PC-9 (cell line): ENCODE data around the gene HLTF. TPM values are rescaled to one million over a fixed set of nuclear protein-coding genes. Genes with fewer than 3 reads are reported as not detected.

ENCODE experiments used
- BruUV-seq: library from RNA; stranded (reverse); fragments of 400-500 nt; replicated peaks from 2 replicates; lab custom pipeline; 2021; lab: Mats Ljungman, UMichigan
- CTCF ChIA-PET: fragments of 300-600 bp; sonication (Branson Sonifier 250); formaldehyde crosslinking; loops from one replicate; lab custom pipeline; 2022; ENCODE audit warnings: antibody characterized with exemption; lab: Charles Lee
- POLR2A ChIA-PET: fragments of 300-600 bp; sonication (Branson Sonifier 250); formaldehyde crosslinking; loops from one replicate; lab custom pipeline; 2022; ENCODE audit warnings: antibody characterized with exemption; ENCODE audit not compliant: unreplicated experiment; lab: Charles Lee
- DNase-seq, 2 experiments: peaks; one replicate each; pipeline versions ENCODE4 v3.0.0 to v3.0.0-alpha.2; 2015 to 2022; ENCODE audit warnings: mixed read lengths in 1 of 2
- H2AFZ ChIP-seq: fragments of 200-600 bp; sonication (generic); 2 replicates; pipeline ENCODE4 v1.8.1; 2017; ENCODE audit warnings: antibody characterized with exemption
- H3F3A ChIP-seq: fragments of 200-600 bp; sonication (generic); 2 replicates; pipeline ENCODE4 v1.8.1; 2017; ENCODE audit warnings: antibody characterized with exemption, mild to moderate bottlenecking, low read depth; ENCODE audit not compliant: insufficient read depth
- H3K27ac ChIP-seq: fragments of 200-600 bp; sonication (generic); 2 replicates; pipeline ENCODE4 v1.6.1; 2016; ENCODE audit warnings: mixed run types
- H3K27me3 ChIP-seq: fragments of 200-600 bp; sonication (generic); 2 replicates; pipeline ENCODE4 v1.6.1; 2016; ENCODE audit warnings: low read depth, mixed run types; ENCODE audit not compliant: insufficient read depth
- H3K36me3 ChIP-seq: fragments of 200-600 bp; sonication (generic); 2 replicates; pipeline ENCODE4 v1.6.1; 2016; ENCODE audit warnings: low read depth, mixed run types
- H3K4me1 ChIP-seq: fragments of 200-600 bp; sonication (generic); replicated peaks from 2 replicates; pipeline ENCODE4 v1.6.1; 2016; ENCODE audit warnings: mixed run types; ENCODE audit not compliant: insufficient read depth
- H3K4me2 ChIP-seq: fragments of 200-600 bp; sonication (generic); 2 replicates; pipeline ENCODE4 v1.6.1; 2017; ENCODE audit warnings: mixed run types
- H3K4me3 ChIP-seq: fragments of 200-600 bp; sonication (generic); 2 replicates; pipeline ENCODE4 v1.6.1; 2016; ENCODE audit warnings: mixed run types
- H3K79me2 ChIP-seq: fragments of 200-600 bp; sonication (generic); 2 replicates; pipeline ENCODE4 v1.6.1; 2017; ENCODE audit warnings: low read depth, mixed run types
- H3K9me2 ChIP-seq: fragments of 200-600 bp; sonication (generic); 2 replicates; pipeline ENCODE4 v1.8.1; 2017; ENCODE audit warnings: mild to moderate bottlenecking; ENCODE audit not compliant: insufficient read depth
- H3K9me3 ChIP-seq: fragments of 200-600 bp; sonication (generic); 2 replicates; pipeline ENCODE4 v1.8.1; 2016; ENCODE audit warnings: low read depth; ENCODE audit not compliant: insufficient read depth
- H4K20me1 ChIP-seq: fragments of 200-600 bp; sonication (generic); 2 replicates; pipeline ENCODE4 v1.8.1; 2017; ENCODE audit not compliant: insufficient read depth
- CTCF ChIP-seq: fragments of 200-600 bp; sonication (generic); conservative IDR thresholded peaks from 2 replicates; pipeline ENCODE4 v1.6.1; 2017; ENCODE audit warnings: mixed run types, antibody characterized with exemption, mild to moderate bottlenecking, moderate library complexity
- EZH2 ChIP-seq: fragments of 200-600 bp; sonication (generic); IDR thresholded peaks from 2 replicates; pipeline ENCODE4 v1.8.0; 2017; ENCODE audit warnings: antibody characterized with exemption, low read depth
- intact Hi-C: fragments of 100-400 bp; cut with micrococcal nuclease; formaldehyde crosslinking; loops from one replicate; pipeline ENCODE4 v1.10.0; 2022; ENCODE audit not compliant: unreplicated experiment
- total RNA-seq: library from RNA; stranded (reverse); gene quantifications from 2 replicates; pipeline ENCODE4 v1.2.3, GENCODE V29; 2021

The HLTF gene
- total RNA-seq, 1 experiment from 2014 or later: 38.3 TPM

DNA sequence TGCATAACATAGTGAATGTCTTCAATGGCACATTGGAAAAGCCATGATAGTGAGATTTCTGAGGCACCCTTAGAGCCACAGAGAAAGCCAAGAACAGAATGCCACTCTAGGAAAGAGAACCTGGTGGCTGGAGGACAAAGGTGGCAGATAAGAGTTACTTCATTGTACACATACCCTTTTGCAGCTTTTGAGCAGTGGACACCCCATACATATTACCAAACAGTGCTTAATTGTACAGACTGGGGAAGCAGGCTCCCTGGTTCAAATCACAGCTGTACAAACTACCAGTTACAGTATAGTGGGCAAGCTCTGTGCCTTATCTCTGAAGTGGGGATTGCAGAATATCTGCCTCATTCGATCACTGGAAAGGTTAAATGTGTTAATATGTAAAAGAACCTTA, 105.1 kb downstream of the HLTF start:
- CTCF ChIA-PET: no interaction called here
- no peak overlapping the region for H3K4me3 ChIP-seq

More for the DNA sequence above, 105.1 kb downstream of the HLTF start:
- DNase-seq: no peak
- no peaks in the 10 kb centered on the region for H3F3A ChIP-seq
- BruUV-seq: no TSS peak
- H3K36me3 ChIP-seq: no peaks in the 10 kb centered on the region
- no peak overlapping the region for H3K27ac ChIP-seq
- no peak overlapping the region for H3K4me2 ChIP-seq
- no peaks in the 10 kb centered on the region for H3K4me1 ChIP-seq
- no peaks in the 10 kb centered on the region for H3K9me3 ChIP-seq
- intact Hi-C loops: no loop called here
- POLR2A ChIA-PET: no interaction called here
- no peaks in the 10 kb centered on the region; the same call in 1 of the 2 replicates for H3K9me2 ChIP-seq
- no peaks in the 10 kb centered on the region for H4K20me1 ChIP-seq
- H2AFZ ChIP-seq: peak overlapping the region; percentile 33; the same call in 1 of the 2 replicates
- TF ChIP-seq CTCF: no peak
- no peak for TF ChIP-seq EZH2
- no peaks in the 10 kb centered on the region for H3K27me3 ChIP-seq
- no peaks in the 10 kb centered on the region for H3K79me2 ChIP-seq

Other genes starting within 250 kb of the HLTF start
- gene CPA3, start 221.2 kb downstream of the HLTF start, total RNA-seq: not detected in 2 replicates
- 16.5 and 20.3 TPM in 2 replicates for gene GYG1, start 95.0 kb downstream of the HLTF start, total RNA-seq
- 33.4 and 36.7 TPM in 2 replicates for gene HPS3, start 43.1 kb upstream of the HLTF start, total RNA-seq
- 0.28 TPM in 1 of 2 replicates, not detected in the other for gene CP, start 135.3 kb upstream of the HLTF start, total RNA-seq
- gene TM4SF18, start 247.1 kb upstream of the HLTF start, total RNA-seq: not detected in 2 replicates